Lung (tissue), 12 donors: ENCODE measurements around the gene DDRGK1. TPM values are rescaled to one million over a fixed set of nuclear protein-coding genes. Genes with fewer than 3 reads are reported as not detected.

ENCODE experiments used
- ATAC-seq: fragments of 200-7000 bp; cut with Tn5 transposase; one replicate; pipeline ENCODE4 v1.9.1; 2020; ENCODE audit warnings: moderate number of reproducible peaks; ENCODE audit not compliant: insufficient read depth, low FRiP score
- DNase-seq, 3 donors: peaks; one replicate each; pipeline ENCODE4 v3.0.0-alpha.2; 2013 to 2017
- H3K27ac ChIP-seq, 2 donors: one replicate each; pipeline ENCODE4 v1.5.1; 2013; ENCODE audit warnings: mild to moderate bottlenecking in 2 of 2, moderate library complexity in 2 of 2, control low read depth in 1 of 2, inconsistent platforms in 1 of 2, low read depth in 1 of 2, low read length in 1 of 2
- H3K27me3 ChIP-seq, 3 donors: one replicate each; pipeline ENCODE4 v1.5.1; 2013; ENCODE audit warnings: low read length in 2 of 3; ENCODE audit not compliant: control insufficient read depth in 3 of 3, insufficient read depth in 3 of 3
- H3K36me3 ChIP-seq, 4 donors: one replicate each; pipeline ENCODE4 v1.5.1; 2013; ENCODE audit warnings: low read length in 4 of 4, mild to moderate bottlenecking in 1 of 4, moderate library complexity in 1 of 4; ENCODE audit not compliant: control insufficient read depth in 4 of 4, insufficient read depth in 4 of 4
- H3K4me1 ChIP-seq, 5 donors: one replicate each; pipeline ENCODE4 v1.5.1; 2013; ENCODE audit warnings: low read length in 5 of 5, mild to moderate bottlenecking in 2 of 5, moderate library complexity in 1 of 5; ENCODE audit not compliant: control insufficient read depth in 5 of 5, insufficient read depth in 5 of 5
- H3K4me3 ChIP-seq: one replicate; pipeline ENCODE4 v1.5.1; 2013; ENCODE audit warnings: mild to moderate bottlenecking, control low read depth, moderate library complexity
- H3K9ac ChIP-seq, 2 donors: one replicate each; pipeline ENCODE4 v1.5.1; 2013; ENCODE audit warnings: low read length in 2 of 2, control low read depth in 1 of 2; ENCODE audit not compliant: insufficient read depth in 1 of 2
- H3K9me3 ChIP-seq, 4 donors: one replicate each; pipeline ENCODE4 v1.5.1; 2013; ENCODE audit warnings: low read length in 3 of 4, mild to moderate bottlenecking in 1 of 4, moderate library complexity in 1 of 4; ENCODE audit not compliant: control insufficient read depth in 4 of 4, insufficient read depth in 3 of 4
- CTCF ChIP-seq: IDR thresholded peaks from 2 replicates; pipeline ENCODE4 v1.5.1; 2012; ENCODE audit warnings: mild to moderate bottlenecking; ENCODE audit errors: control extremely low read depth, extremely low read depth
- WGBS, 2 donors: extraction: QIAGEN DNeasy Blood & Tissue Kit; methylation state at CpG; one replicate each; pipeline ENCODE4 v1.1.7; 2013; 5-methylcytosine and 5-hydroxymethylcytosine counted together
- polyA plus RNA-seq, 2 donors: library from polyadenylated mRNA; stranded (reverse); fragments of 200-250 nt; gene quantifications; one replicate each; pipeline ENCODE4 v1.2.1, GENCODE V29; 2013
- total RNA-seq, 2 donors: library from RNA; depleted of rRNA in 1 of 2; stranded (reverse); fragments of >200 nt in 1 of 2; gene quantifications; one replicate each; pipeline ENCODE4 v1.2.1, GENCODE V29; 2014 to 2021
- donor health status: control.
- donor health status: control.
- donor health status: Bipolar disorder and iron deficiency.
- donor health status: healthy.
- donor health status: DM: yes; HTN: yes; CAD: no.

DDRGK1 gene
- total and polyA plus RNA-seq, 4 donors: 44.3 to 95.1 (median 85.9) TPM

DNA sequence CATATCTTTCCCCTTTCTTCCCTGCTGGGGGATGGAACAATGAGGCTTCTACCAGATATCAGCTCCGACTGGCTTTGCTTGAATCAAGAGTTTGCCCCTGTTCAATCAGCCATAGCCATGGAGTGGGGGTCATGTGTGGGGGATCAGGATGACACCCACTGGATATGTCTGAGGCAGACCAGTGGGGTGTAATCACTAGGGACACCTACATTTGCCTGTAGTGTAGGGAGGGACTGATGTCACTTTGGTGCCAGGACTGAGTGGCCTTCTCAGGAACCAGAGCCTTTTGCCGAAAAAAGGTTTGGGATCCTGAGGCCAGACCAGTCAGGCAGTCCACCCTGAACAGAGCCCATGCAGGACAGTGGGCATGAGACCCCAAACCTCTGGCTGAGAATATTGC is 5.9 kb upstream of the DDRGK1 start:
- H3K9me3 ChIP-seq: no peaks in the 10 kb centered on the region
- peaks cover 0 to 18% (median 7%) of the 10 kb centered on the region in 5 donors for H3K4me1 ChIP-seq
- H3K27ac ChIP-seq: no peak overlapping the region
- no peaks in the 10 kb centered on the region for H3K27me3 ChIP-seq
- peaks cover 0 to 19% (median 5%) of the 10 kb centered on the region in 4 donors for H3K36me3 ChIP-seq
- peak overlapping the region; percentile 65 to 82 for H3K9ac ChIP-seq
- H3K4me3 ChIP-seq: no peak overlapping the region
- WGBS, 2 donors: 76 to 87% methylated on average over 2 of the region's 2 CpGs
- DNase-seq: no peak
- no peak for TF ChIP-seq CTCF
- ATAC-seq: no peak

- Histone ChIP-seq H3K4me3 (peak overlapping the region; percentile 69), H3K9ac (peak overlapping the region; percentile 82 to 89), H3K36me3 (peaks cover 0 to 16% (median 4%) of the 10 kb centered on the region in 4 donors), H3K4me1 (peaks cover 0 to 18% (median 7%) of the 10 kb centered on the region in 5 donors), H3K9me3 (no peaks in the 10 kb centered on the region), H3K27ac (peak overlapping the region; percentile 76 to 78), H3K27me3 (no peaks in the 10 kb centered on the region)
- 2% methylated on average over 10 of the region's 10 CpGs for WGBS, 2 donors
- no peak for TF ChIP-seq CTCF
- ATAC-seq (no peak), DNase-seq (no peak)
These were observed 5.5 kb upstream of the DDRGK1 start for GRCh38 chr20:3209946-3210317.

GRCh38 chr20:3209257-3209945 is 4.9 kb upstream of the DDRGK1 start, which contains the start of gene ITPA:
Gene ITPA, plus strand, starts transcription at chr20:3209498. Its CDS starts 54 bp downstream, at chr20:3209552.
- ATAC-seq (peak; percentile 54), DNase-seq (peak; percentile 70 to 74 (median 72))
- H3K9me3 ChIP-seq: no peaks in the 10 kb centered on the region
- H3K36me3 ChIP-seq: peaks cover 0 to 16% (median 4%) of the 10 kb centered on the region in 4 donors
- H3K4me3 ChIP-seq: peak within 1 kb of the TSS; percentile 69
- H3K27ac ChIP-seq: peak within 1 kb of the TSS; percentile 76 to 78
- no peak for TF ChIP-seq CTCF
- no peaks in the 10 kb centered on the region for H3K27me3 ChIP-seq
- peak within 1 kb of the TSS; percentile 82 to 89 for H3K9ac ChIP-seq
- peaks cover 0 to 18% (median 7%) of the 10 kb centered on the region in 5 donors for H3K4me1 ChIP-seq
- WGBS, 2 donors: 0 to 1% methylated on average over 48 of the region's 48 CpGs
